ENCODE data around the gene CELSR1.

GRCh38 chr22:46579751-46580449 lies 42.5 kb upstream of the CELSR1 start:
- no peak for TF ChIP-seq CTCF (conservative IDR thresholded peaks at IDR 0.05)
- TF ChIP-seq EZH2 (IDR thresholded peaks at IDR 0.05; ENCODE audit: low read depth): no peak
